C4-2B (cell line): ENCODE measurements around the gene ABRACL.
A peak's percentile ranks its signal among the peaks of the same experiment; 100 is the strongest.
"Not testable (repeated sequence)": the region's sequence is repeated elsewhere in the genome, so short reads cannot be mapped to it uniquely, and the experiment has no call there.

ENCODE experiments used
- H3K27ac ChIP-seq: fragments of 450-650 bp; 2 replicates; pipeline ENCODE4 v1.5.1; 2017
- CTCF ChIP-seq: fragments of 450-650 bp; conservative IDR thresholded peaks from 2 replicates; pipeline ENCODE4 v1.5.1; 2017; ENCODE audit warnings: mild to moderate bottlenecking
- ZFX ChIP-seq: fragments of 450-650 bp; IDR thresholded peaks from 2 replicates; pipeline ENCODE4 v1.6.1; 2017

The ABRACL gene

GRCh38 chr6:138987643-138988468 lies 40.7 kb upstream of the ABRACL start, which contains the start of gene REPS1:
TSS of gene REPS1 (minus strand) at chr6:138988253. CDS start at chr6:138987682, 571 bp downstream.
- H3K27ac ChIP-seq = peak within 1 kb of the TSS; percentile 97
- peak; percentile 92 for TF ChIP-seq ZFX
- peak; percentile 94 for TF ChIP-seq CTCF

GRCh38 chr6:138988469-138988834 lies 40.1 kb upstream of the ABRACL start:
- TF ChIP-seq ZFX = no peak
- TF ChIP-seq CTCF = peak; percentile 56
- peak overlapping the region; percentile 97 for H3K27ac ChIP-seq

- H3K27ac ChIP-seq = peak overlapping the region; percentile 8; the same call in 1 of the 2 replicates
- TF ChIP-seq CTCF (no peak), ZFX (no peak)
Measured at GRCh38 chr6:138989098-138989983, 39.2 kb upstream of the ABRACL start.

- no peak for TF ChIP-seq ZFX
- no peak for TF ChIP-seq CTCF
- H3K27ac ChIP-seq = no peak overlapping the region
Measured at GRCh38 chr6:138991206-138991605, 37.3 kb upstream of the ABRACL start.

GRCh38 chr6:138992965-138993364 lies 35.6 kb upstream of the ABRACL start:
- H3K27ac ChIP-seq = not testable (repeated sequence)

- not testable (repeated sequence) for H3K27ac ChIP-seq
Measured at GRCh38 chr6:138993410-138993809, 35.1 kb upstream of the ABRACL start.

GRCh38 chr6:138996524-138996923 lies 32.0 kb upstream of the ABRACL start:
- H3K27ac ChIP-seq = no peak overlapping the region
- TF ChIP-seq ZFX (no peak), CTCF (no peak)

GRCh38 chr6:138997136-138997535 lies 31.4 kb upstream of the ABRACL start:
- H3K27ac ChIP-seq = no peak overlapping the region
- no peak for TF ChIP-seq CTCF
- TF ChIP-seq ZFX = no peak
